ENCODE measurements around the gene HSPB3. TPM values are rescaled to one million over a fixed set of nuclear protein-coding genes. Genes with fewer than 3 reads are reported as not detected.

HSPB3 gene
- total RNA-seq, 2 experiments from 2014 or later, result not detected

GRCh38 chr5:54491326-54491725 lies 35.8 kb downstream of the HSPB3 start:
- intact Hi-C loops (cut with DNase I, micrococcal nuclease), result loop anchor here in 1 of 2 experiments (2.0 kb wide), 1 partner anchor 249 kb away; no protein-coding TSS in a partner anchor
- Mint-ChIP-seq H3K4me1 (ENCODE audit: low read depth) (no peaks in the 10 kb centered on the region), H3K9me3 (no peaks in the 10 kb centered on the region), H3K4me3 (no peak overlapping the region), H3K27me3 (peaks cover 10% of the 10 kb centered on the region), H3K36me3 (ENCODE audit: low read depth) (no peaks in the 10 kb centered on the region), H3K27ac (no peak overlapping the region)
- ChIA-PET CTCF (no interaction called here), POLR2A (no interaction called here)
- no peaks in the 10 kb centered on the region for H3K27me3 ChIP-seq (ENCODE audit: control insufficient read depth in 1 of 2, insufficient read depth in 2 of 2, low read length in 2 of 2)
- H3K9me3 ChIP-seq (ENCODE audit: control insufficient read depth in 1 of 2, insufficient read depth in 1 of 2, low read length in 2 of 2), result no peaks in the 10 kb centered on the region
- H3K4me1 ChIP-seq (ENCODE audit: insufficient read depth, low read length), result no peaks in the 10 kb centered on the region
- no peak for TF ChIP-seq CTCF (IDR thresholded peaks at IDR 0.05)
- no peaks in the 10 kb centered on the region for H3K36me3 ChIP-seq (ENCODE audit: insufficient read depth, low read length)
- ATAC-seq (ENCODE audit: poor library complexity) (no peak), DNase-seq (no peak)
- H3K27ac ChIP-seq (ENCODE audit: low read depth in 1 of 2, low read length in 2 of 2), result no peak overlapping the region
- H3K4me3 ChIP-seq (ENCODE audit: low read length), result no peak overlapping the region

- Histone ChIP-seq H3K27me3 (ENCODE audit: control insufficient read depth in 1 of 2, insufficient read depth in 2 of 2, low read length in 2 of 2) (no peaks in the 10 kb centered on the region), H3K27ac (ENCODE audit: low read depth in 1 of 2, low read length in 2 of 2) (no peak overlapping the region), H3K36me3 (ENCODE audit: insufficient read depth, low read length) (no peaks in the 10 kb centered on the region), H3K4me3 (ENCODE audit: low read length) (no peak overlapping the region), H3K4me1 (ENCODE audit: insufficient read depth, low read length) (no peaks in the 10 kb centered on the region), H3K9me3 (ENCODE audit: control insufficient read depth in 1 of 2, insufficient read depth in 1 of 2, low read length in 2 of 2) (no peaks in the 10 kb centered on the region)
- Mint-ChIP-seq H3K4me3 (no peak overlapping the region), H3K9me3 (no peaks in the 10 kb centered on the region), H3K4me1 (ENCODE audit: low read depth) (no peaks in the 10 kb centered on the region), H3K27me3 (peaks cover 14% of the 10 kb centered on the region), H3K36me3 (ENCODE audit: low read depth) (no peaks in the 10 kb centered on the region), H3K27ac (no peak overlapping the region)
- no peak for TF ChIP-seq CTCF (IDR thresholded peaks at IDR 0.05)
- intact Hi-C loops (cut with DNase I, micrococcal nuclease), result no loop called here
- ChIA-PET POLR2A (no interaction called here), CTCF (no interaction called here)
- DNase-seq (no peak), ATAC-seq (ENCODE audit: poor library complexity) (no peak)
Observed at GRCh38 chr5:54492178-54492577, 36.7 kb downstream of the HSPB3 start.

DNA sequence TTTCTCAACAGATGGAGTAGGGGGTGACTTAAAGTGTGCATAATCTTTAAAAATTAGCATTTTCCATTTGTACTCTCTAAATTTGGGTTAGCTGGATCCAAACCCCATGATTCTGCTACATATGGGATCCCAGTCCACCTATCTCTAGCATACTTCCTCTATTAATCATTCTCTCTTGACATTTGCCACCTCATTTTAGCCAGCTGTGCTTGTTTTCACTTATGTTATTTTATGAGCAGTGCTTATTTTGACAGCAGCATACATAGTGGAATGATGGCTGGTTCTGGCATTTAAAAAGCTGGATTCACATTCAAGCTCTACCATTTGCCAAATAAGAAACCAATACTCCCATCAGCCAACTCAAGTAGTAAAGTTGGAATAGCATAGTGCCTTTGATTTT lies 39.5 kb downstream of the HSPB3 start:
- no peak for ATAC-seq (ENCODE audit: poor library complexity)
- no peak for DNase-seq
- Histone ChIP-seq H3K4me3 (ENCODE audit: low read length) (no peak overlapping the region), H3K9me3 (ENCODE audit: control insufficient read depth in 1 of 2, insufficient read depth in 1 of 2, low read length in 2 of 2) (peaks cover 0 to 3% of the 10 kb centered on the region in 2 experiments), H3K36me3 (ENCODE audit: insufficient read depth, low read length) (no peaks in the 10 kb centered on the region), H3K27me3 (ENCODE audit: control insufficient read depth in 1 of 2, insufficient read depth in 2 of 2, low read length in 2 of 2) (no peaks in the 10 kb centered on the region), H3K27ac (ENCODE audit: low read depth in 1 of 2, low read length in 2 of 2) (no peak overlapping the region), H3K4me1 (ENCODE audit: insufficient read depth, low read length) (no peaks in the 10 kb centered on the region)
- no peak overlapping the region for H3K4me3 Mint-ChIP-seq
- ChIA-PET POLR2A (no interaction called here), CTCF (no interaction called here)
- TF ChIP-seq CTCF (IDR thresholded peaks at IDR 0.05), result no peak
- peaks cover 29% of the 10 kb centered on the region for H3K27me3 Mint-ChIP-seq
- intact Hi-C loops (cut with DNase I, micrococcal nuclease), result no loop called here
- H3K27ac Mint-ChIP-seq, result no peak overlapping the region
- H3K9me3 Mint-ChIP-seq, result peaks cover 3% of the 10 kb centered on the region
- H3K36me3 Mint-ChIP-seq (ENCODE audit: low read depth), result no peaks in the 10 kb centered on the region
- no peaks in the 10 kb centered on the region for H3K4me1 Mint-ChIP-seq (ENCODE audit: low read depth)

Other genes with a start within 250 kb of the HSPB3 start
- gene ARL15, start 145.1 kb upstream of the HSPB3 start, total RNA-seq, result 10 to 100 TPM in 1 of 2 experiments, 1 to 10 TPM in 1; 9.1 to 10.6 TPM
- gene SNX18, start 62.1 kb downstream of the HSPB3 start, total RNA-seq, result 10 to 100 TPM; 10.1 to 10.3 TPM

All from CD4-positive, alpha-beta T cell (primary cell).